Liver (tissue), 9 donors: ENCODE measurements around the gene HOXC6. TPM values are rescaled to one million over a fixed set of nuclear protein-coding genes. Genes with fewer than 3 reads are reported as not detected.

Source experiments
- DNase-seq: peaks from one replicate; pipeline ENCODE4 v3.0.0-alpha.2; 2017; ENCODE audit warnings: low spot score
- H3K27ac ChIP-seq, 2 donors: one replicate each; pipeline ENCODE4 v1.7.0; 2013; ENCODE audit warnings: inconsistent platforms in 2 of 2, low read length in 2 of 2, control low read depth in 1 of 2, low read depth in 1 of 2, mild to moderate bottlenecking in 1 of 2
- H3K27me3 ChIP-seq, 4 donors: one replicate each; pipeline versions ENCODE4 v1.6.1 to v1.7.0; 2013; ENCODE audit warnings: low read length in 3 of 4, inconsistent platforms in 1 of 4, mild to moderate bottlenecking in 1 of 4, moderate library complexity in 1 of 4; ENCODE audit not compliant: control insufficient read depth in 4 of 4, insufficient read depth in 4 of 4
- H3K36me3 ChIP-seq, 4 donors: one replicate each; pipeline versions ENCODE4 v1.6.1 to v1.7.0; 2013; ENCODE audit warnings: low read length in 3 of 4, mild to moderate bottlenecking in 3 of 4, low read depth in 1 of 4, moderate library complexity in 1 of 4; ENCODE audit not compliant: control insufficient read depth in 4 of 4, insufficient read depth in 3 of 4
- H3K4me1 ChIP-seq, 4 donors: one replicate each; pipeline versions ENCODE4 v1.6.1 to v1.7.0; 2013; ENCODE audit warnings: low read length in 3 of 4, mild to moderate bottlenecking in 3 of 4, moderate library complexity in 1 of 4; ENCODE audit not compliant: control insufficient read depth in 4 of 4, insufficient read depth in 4 of 4
- H3K4me3 ChIP-seq, 3 donors: one replicate each; pipeline versions ENCODE4 v1.6.1 to v1.7.0; 2013; ENCODE audit warnings: low read length in 3 of 3, control low read depth in 1 of 3, low read depth in 1 of 3, mild to moderate bottlenecking in 1 of 3
- H3K9ac ChIP-seq, 2 donors: one replicate each; pipeline ENCODE4 v1.7.0; 2013; ENCODE audit warnings: low read length in 2 of 2, mild to moderate bottlenecking in 2 of 2, moderate library complexity in 2 of 2, control low read depth in 1 of 2, low read depth in 1 of 2
- H3K9me3 ChIP-seq, 4 donors: one replicate each; pipeline versions ENCODE4 v1.6.1 to v1.7.0; 2013; ENCODE audit warnings: low read length in 3 of 4; ENCODE audit not compliant: control insufficient read depth in 4 of 4
- ATF3 ChIP-seq: IDR thresholded peaks from 2 replicates; pipeline ENCODE4 v1.6.1; 2016; ENCODE audit warnings: antibody characterized with exemption
- CTCF ChIP-seq: fragments of 150-350 bp; IDR thresholded peaks from 2 replicates; pipeline ENCODE4 v1.5.1; 2017; ENCODE audit warnings: improper control_type of control experiment, low read depth, low read length; ENCODE audit not compliant: missing input control
- EGR1 ChIP-seq, 2 donors: IDR thresholded peaks; 2 replicates each; pipeline ENCODE4 v1.6.1; 2016 to 2018; ENCODE audit warnings: antibody characterized with exemption in 2 of 2, low read depth in 2 of 2
- FOXA1 ChIP-seq: IDR thresholded peaks from 2 replicates; pipeline ENCODE4 v1.6.1; 2016; ENCODE audit warnings: antibody characterized with exemption
- FOXA2 ChIP-seq: IDR thresholded peaks from 2 replicates; pipeline ENCODE4 v1.6.1; 2016; ENCODE audit warnings: antibody characterized with exemption
- HNF4A ChIP-seq, 2 donors: conservative IDR thresholded peaks; 2 replicates each; pipeline ENCODE4 v1.6.1; 2016; ENCODE audit warnings: antibody characterized with exemption in 2 of 2, mild to moderate bottlenecking in 2 of 2
- RAD21 ChIP-seq, 2 donors: IDR thresholded peaks; 2 replicates each; pipeline ENCODE4 v1.6.1; 2016; ENCODE audit warnings: antibody characterized with exemption in 2 of 2, mild to moderate bottlenecking in 2 of 2
- SP1 ChIP-seq: IDR thresholded peaks from 2 replicates; pipeline ENCODE4 v1.6.1; 2018; ENCODE audit warnings: antibody characterized with exemption, mild to moderate bottlenecking
- WGBS: extraction: QIAGEN DNeasy Blood & Tissue Kit; methylation state at CpG from one replicate; pipeline ENCODE4 v1.1.7; 2013; 5-methylcytosine and 5-hydroxymethylcytosine counted together
- polyA plus RNA-seq, 2 donors: library from polyadenylated mRNA; stranded (reverse) in 1 of 2; unstranded in 1 of 2; fragments of 200-250 nt in 1 of 2; fragments of >200 nt in 1 of 2; fragmentation: Nextera tagmentation in 1 of 2; extraction: Ambion mirVana in 1 of 2; gene quantifications; one replicate each; pipeline versions ENCODE4 v1.2.1 to v1.2.3, GENCODE V29; 2013 to 2015
- total RNA-seq, 2 donors: library from RNA; depleted of rRNA; stranded (reverse); fragments of >200 nt; gene quantifications; one replicate each; pipeline ENCODE4 v1.2.3, GENCODE V29; 2014
- TF ChIP-seq, protein P1 (sequence below): IDR thresholded peaks from 2 replicates; pipeline ENCODE4 v1.6.1; 2016; ENCODE audit warnings: antibody characterized with exemption, mild to moderate bottlenecking
- donor health status: healthy.
- donor health status: healthy.
- donor health status: healthy.
- donor health status: healthy.
- donor health status: healthy.

Gene HOXC6
- total and polyA plus RNA-seq, 4 donors = 0.33 TPM; not detected in 3

DNA sequence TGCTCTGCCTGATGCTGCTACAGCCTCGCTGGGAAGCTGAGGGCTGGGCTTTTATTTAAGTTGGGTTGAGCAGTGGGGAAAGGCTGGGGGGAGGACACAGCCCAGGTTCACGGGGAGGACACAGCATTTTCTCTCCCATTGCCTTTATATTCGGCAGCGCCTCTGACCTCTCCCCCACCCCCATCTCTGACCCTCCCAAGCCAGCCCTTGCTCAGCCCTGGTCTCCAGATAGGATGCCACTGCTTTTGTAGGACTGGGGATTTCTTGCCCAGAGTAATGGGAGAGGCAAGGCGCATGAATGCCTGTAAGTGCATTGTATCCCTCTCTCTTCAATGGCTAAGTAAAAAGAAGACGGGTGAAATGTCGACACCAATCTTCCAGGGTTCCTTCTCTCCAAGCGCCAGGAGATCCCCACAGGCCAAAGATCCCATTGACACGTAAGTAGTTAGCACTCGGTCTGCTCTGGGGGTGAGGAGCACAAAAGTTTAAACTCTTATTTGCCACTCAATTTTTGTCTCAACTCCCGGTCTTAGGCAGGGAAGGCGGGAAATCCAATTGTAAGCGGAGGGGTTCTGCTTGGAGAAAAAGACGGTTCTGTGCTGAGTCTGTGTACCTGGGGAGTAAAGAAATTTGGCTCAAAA, 30.0 kb downstream of the HOXC6 start:
- 38% methylated on average over 14 of the region's 14 CpGs for WGBS
- DNase-seq = no peak
- Histone ChIP-seq H3K9me3 (no peaks in the 10 kb centered on the region), H3K36me3 (no peaks in the 10 kb centered on the region), H3K9ac (no peak overlapping the region), H3K27me3 (peaks cover 0 to 18% (median 8%) of the 10 kb centered on the region in 4 donors), H3K27ac (no peak overlapping the region), H3K4me3 (no peak overlapping the region), H3K4me1 (no peaks in the 10 kb centered on the region)
- TF ChIP-seq SP1 (no peak), EGR1 (IDR thresholded peaks at IDR 0.05; ENCODE audit: low read depth in 2 of 2) (no peak)

DNA sequence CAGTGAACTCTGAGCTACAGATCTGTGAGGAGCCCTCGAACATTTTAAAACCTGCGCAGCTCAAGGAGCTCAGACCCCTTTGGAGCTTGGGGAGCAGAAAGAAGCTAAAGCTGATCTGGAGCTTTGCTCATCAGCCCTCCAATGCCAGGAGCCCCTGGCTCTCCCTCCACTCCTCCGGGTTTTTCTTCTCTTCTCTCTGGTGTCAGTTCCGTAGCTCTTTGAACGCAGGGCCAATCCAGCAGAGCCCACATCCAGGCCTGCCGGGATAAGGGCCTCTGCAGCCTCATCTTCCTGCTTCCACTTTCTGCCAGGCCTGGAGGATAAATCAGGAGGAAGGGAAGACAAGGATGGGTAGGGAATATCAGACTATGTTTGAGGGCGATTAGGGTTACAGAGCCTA, 31.4 kb downstream of the HOXC6 start:
- Histone ChIP-seq H3K36me3 (no peaks in the 10 kb centered on the region), H3K27ac (no peak overlapping the region), H3K9ac (no peak overlapping the region), H3K27me3 (peaks cover 0 to 23% (median 5%) of the 10 kb centered on the region in 4 donors), H3K9me3 (no peaks in the 10 kb centered on the region), H3K4me3 (no peak overlapping the region), H3K4me1 (no peaks in the 10 kb centered on the region)
- TF ChIP-seq, protein P1, sequence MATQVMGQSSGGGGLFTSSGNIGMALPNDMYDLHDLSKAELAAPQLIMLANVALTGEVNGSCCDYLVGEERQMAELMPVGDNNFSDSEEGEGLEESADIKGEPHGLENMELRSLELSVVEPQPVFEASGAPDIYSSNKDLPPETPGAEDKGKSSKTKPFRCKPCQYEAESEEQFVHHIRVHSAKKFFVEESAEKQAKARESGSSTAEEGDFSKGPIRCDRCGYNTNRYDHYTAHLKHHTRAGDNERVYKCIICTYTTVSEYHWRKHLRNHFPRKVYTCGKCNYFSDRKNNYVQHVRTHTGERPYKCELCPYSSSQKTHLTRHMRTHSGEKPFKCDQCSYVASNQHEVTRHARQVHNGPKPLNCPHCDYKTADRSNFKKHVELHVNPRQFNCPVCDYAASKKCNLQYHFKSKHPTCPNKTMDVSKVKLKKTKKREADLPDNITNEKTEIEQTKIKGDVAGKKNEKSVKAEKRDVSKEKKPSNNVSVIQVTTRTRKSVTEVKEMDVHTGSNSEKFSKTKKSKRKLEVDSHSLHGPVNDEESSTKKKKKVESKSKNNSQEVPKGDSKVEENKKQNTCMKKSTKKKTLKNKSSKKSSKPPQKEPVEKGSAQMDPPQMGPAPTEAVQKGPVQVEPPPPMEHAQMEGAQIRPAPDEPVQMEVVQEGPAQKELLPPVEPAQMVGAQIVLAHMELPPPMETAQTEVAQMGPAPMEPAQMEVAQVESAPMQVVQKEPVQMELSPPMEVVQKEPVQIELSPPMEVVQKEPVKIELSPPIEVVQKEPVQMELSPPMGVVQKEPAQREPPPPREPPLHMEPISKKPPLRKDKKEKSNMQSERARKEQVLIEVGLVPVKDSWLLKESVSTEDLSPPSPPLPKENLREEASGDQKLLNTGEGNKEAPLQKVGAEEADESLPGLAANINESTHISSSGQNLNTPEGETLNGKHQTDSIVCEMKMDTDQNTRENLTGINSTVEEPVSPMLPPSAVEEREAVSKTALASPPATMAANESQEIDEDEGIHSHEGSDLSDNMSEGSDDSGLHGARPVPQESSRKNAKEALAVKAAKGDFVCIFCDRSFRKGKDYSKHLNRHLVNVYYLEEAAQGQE = no peak
- TF ChIP-seq RAD21 (IDR thresholded peaks at IDR 0.05) = no peak
- TF ChIP-seq FOXA1 = no peak
- TF ChIP-seq ATF3 = no peak
- no peak for TF ChIP-seq CTCF
- no peak for TF ChIP-seq EGR1 (IDR thresholded peaks at IDR 0.05; ENCODE audit: low read depth in 2 of 2)
- TF ChIP-seq SP1 = no peak
- no peak for TF ChIP-seq HNF4A (conservative IDR thresholded peaks at IDR 0.05)
- no peak for DNase-seq
- WGBS = 21% methylated on average over 7 of the region's 7 CpGs

- Histone ChIP-seq H3K27ac (no peak overlapping the region), H3K9ac (no peak overlapping the region), H3K4me1 (no peaks in the 10 kb centered on the region), H3K9me3 (no peaks in the 10 kb centered on the region), H3K27me3 (peaks cover 0 to 23% (median 4%) of the 10 kb centered on the region in 4 donors), H3K4me3 (no peak overlapping the region), H3K36me3 (no peaks in the 10 kb centered on the region)
- TF ChIP-seq FOXA2 = no peak
- 21% methylated on average over 38 of the region's 38 CpGs for WGBS
- DNase-seq = no peak
Measured at GRCh38 chr12:54060174-54060974, 32.1 kb downstream of the HOXC6 start.
